Measurements from ENCODE around the gene LRRC4.

Gene LRRC4

GRCh38 chr7:127980901-127981300, 50.3 kb downstream of the LRRC4 start:
- DNase-seq (ENCODE audit: extremely low read depth, low read depth), result no peak
- no peak overlapping the region for H3K4me3 ChIP-seq (replicated peaks; ENCODE audit: low read depth, low read length)
- TF ChIP-seq CTCF (IDR thresholded peaks at IDR 0.05; ENCODE audit: low read depth, low read length, missing control alignments), result no peak

- no peak for TF ChIP-seq CTCF (IDR thresholded peaks at IDR 0.05; ENCODE audit: low read depth, low read length, missing control alignments)
- no peak overlapping the region for H3K4me3 ChIP-seq (replicated peaks; ENCODE audit: low read depth, low read length)
- no peak for DNase-seq (ENCODE audit: extremely low read depth, low read depth)
Observed at GRCh38 chr7:127979728-127980126, 51.5 kb downstream of the LRRC4 start.

GRCh38 chr7:127979113-127979727, 52.0 kb downstream of the LRRC4 start:
- no peak overlapping the region for H3K4me3 ChIP-seq (replicated peaks; ENCODE audit: low read depth, low read length)
- DNase-seq (ENCODE audit: extremely low read depth, low read depth), result no peak
- no peak for TF ChIP-seq CTCF (IDR thresholded peaks at IDR 0.05; ENCODE audit: low read depth, low read length, missing control alignments)

- H3K4me3 ChIP-seq (replicated peaks; ENCODE audit: low read depth, low read length), result no peak overlapping the region
- TF ChIP-seq CTCF (IDR thresholded peaks at IDR 0.05; ENCODE audit: low read depth, low read length, missing control alignments), result no peak
- DNase-seq (ENCODE audit: extremely low read depth, low read depth), result no peak
Observed at GRCh38 chr7:127978421-127978820, 52.8 kb downstream of the LRRC4 start.
